SK-N-SH (cell line): ENCODE data around the gene EDIL3.

Experiments
- POLR2AphosphoS5 ChIP-seq: IDR thresholded peaks from 2 replicates; pipeline ENCODE4 v1.6.1; 2012; ENCODE audit warnings: low read depth, low read length
- TF ChIP-seq, protein P1 (sequence below): fragments of 200-600 bp; sonication (generic); IDR thresholded peaks from 2 replicates; pipeline ENCODE4 v1.6.1; 2017; ENCODE audit warnings: antibody characterized with exemption, mild to moderate bottlenecking, moderate library complexity

- TF ChIP-seq, protein P1, sequence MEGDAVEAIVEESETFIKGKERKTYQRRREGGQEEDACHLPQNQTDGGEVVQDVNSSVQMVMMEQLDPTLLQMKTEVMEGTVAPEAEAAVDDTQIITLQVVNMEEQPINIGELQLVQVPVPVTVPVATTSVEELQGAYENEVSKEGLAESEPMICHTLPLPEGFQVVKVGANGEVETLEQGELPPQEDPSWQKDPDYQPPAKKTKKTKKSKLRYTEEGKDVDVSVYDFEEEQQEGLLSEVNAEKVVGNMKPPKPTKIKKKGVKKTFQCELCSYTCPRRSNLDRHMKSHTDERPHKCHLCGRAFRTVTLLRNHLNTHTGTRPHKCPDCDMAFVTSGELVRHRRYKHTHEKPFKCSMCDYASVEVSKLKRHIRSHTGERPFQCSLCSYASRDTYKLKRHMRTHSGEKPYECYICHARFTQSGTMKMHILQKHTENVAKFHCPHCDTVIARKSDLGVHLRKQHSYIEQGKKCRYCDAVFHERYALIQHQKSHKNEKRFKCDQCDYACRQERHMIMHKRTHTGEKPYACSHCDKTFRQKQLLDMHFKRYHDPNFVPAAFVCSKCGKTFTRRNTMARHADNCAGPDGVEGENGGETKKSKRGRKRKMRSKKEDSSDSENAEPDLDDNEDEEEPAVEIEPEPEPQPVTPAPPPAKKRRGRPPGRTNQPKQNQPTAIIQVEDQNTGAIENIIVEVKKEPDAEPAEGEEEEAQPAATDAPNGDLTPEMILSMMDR: no peak
- TF ChIP-seq POLR2AphosphoS5: no peak
Measured at GRCh38 chr5:83919071-83920041, 465.3 kb downstream of the EDIL3 start.
